Measurements from ENCODE around the gene PHF2. TPM values are rescaled to one million over a fixed set of nuclear protein-coding genes. Genes with fewer than 3 reads are reported as not detected.

PHF2 gene
- total and polyA plus RNA-seq, 2 of the 8 experiments (the other 6 are each of a cell fraction or from before 2014, with no cell fraction given): 3.4 to 9.4 TPM

GRCh38 chr9:93682155-93682968, 106.0 kb downstream of the PHF2 start (continued):
- TF ChIP-seq CHD7 (IDR thresholded peaks at IDR 0.05; ENCODE audit: insufficient replicate concordance, low read length) (no peak), CTBP2 (IDR thresholded peaks at IDR 0.05; ENCODE audit: borderline replicate concordance, insufficient read depth, insufficient read length, low read length) (no peak), POLR2AphosphoS5 (IDR thresholded peaks at IDR 0.05; ENCODE audit: low read depth, low read length) (no peak), SUZ12 (IDR thresholded peaks at IDR 0.05; ENCODE audit: low read length) (no peak), FOSL1 (IDR thresholded peaks at IDR 0.05; ENCODE audit: insufficient read depth, low read depth, low read length) (no peak), RBBP5 (IDR thresholded peaks at IDR 0.05; ENCODE audit: borderline replicate concordance, low read depth, low read length) (no peak), KDM4A (IDR thresholded peaks at IDR 0.05; ENCODE audit: low read depth, low read length, severe bottlenecking) (no peak), YY1 (IDR thresholded peaks at IDR 0.05; ENCODE audit: low read depth, low read length) (no peak), RAD21 (IDR thresholded peaks at IDR 0.05 in 1 of 2, conservative IDR thresholded peaks at IDR 0.05 in 1 of 2; ENCODE audit: low read depth in 2 of 2, low read length in 2 of 2) (peak; percentile 95 to 98)

Data from H1 (cell line).